Fibroblast of villous mesenchyme (primary cell): ENCODE results near the gene BARX1. TPM values are rescaled to one million over a fixed set of nuclear protein-coding genes. Genes with fewer than 3 reads are reported as not detected.
"Not testable (repeated sequence)": the region's sequence is repeated elsewhere in the genome, so short reads cannot be mapped to it uniquely, and the experiment has no call there.

Experiments
- DNase-seq: peaks from one replicate; pipeline ENCODE4 v3.0.0-alpha.2; 2010; ENCODE audit warnings: low read depth
- H3K4me3 ChIP-seq: 2 replicates; pipeline ENCODE4 v1.5.1; 2011; ENCODE audit warnings: low read depth, mild to moderate bottlenecking, low read length
- total RNA-seq: library from RNA; depleted of rRNA; stranded (reverse); fragments of >200 nt; gene quantifications from 2 replicates; pipeline ENCODE4 v1.2.3, GENCODE V29; 2012
- TF ChIP-seq, protein P1 (sequence below): IDR thresholded peaks from 2 replicates; pipeline ENCODE4 v1.5.1; 2012; ENCODE audit warnings: low read depth, mild to moderate bottlenecking, low read length; ENCODE audit not compliant: insufficient read depth

Gene BARX1
- total RNA-seq, 1 donor: not detected

DNA sequence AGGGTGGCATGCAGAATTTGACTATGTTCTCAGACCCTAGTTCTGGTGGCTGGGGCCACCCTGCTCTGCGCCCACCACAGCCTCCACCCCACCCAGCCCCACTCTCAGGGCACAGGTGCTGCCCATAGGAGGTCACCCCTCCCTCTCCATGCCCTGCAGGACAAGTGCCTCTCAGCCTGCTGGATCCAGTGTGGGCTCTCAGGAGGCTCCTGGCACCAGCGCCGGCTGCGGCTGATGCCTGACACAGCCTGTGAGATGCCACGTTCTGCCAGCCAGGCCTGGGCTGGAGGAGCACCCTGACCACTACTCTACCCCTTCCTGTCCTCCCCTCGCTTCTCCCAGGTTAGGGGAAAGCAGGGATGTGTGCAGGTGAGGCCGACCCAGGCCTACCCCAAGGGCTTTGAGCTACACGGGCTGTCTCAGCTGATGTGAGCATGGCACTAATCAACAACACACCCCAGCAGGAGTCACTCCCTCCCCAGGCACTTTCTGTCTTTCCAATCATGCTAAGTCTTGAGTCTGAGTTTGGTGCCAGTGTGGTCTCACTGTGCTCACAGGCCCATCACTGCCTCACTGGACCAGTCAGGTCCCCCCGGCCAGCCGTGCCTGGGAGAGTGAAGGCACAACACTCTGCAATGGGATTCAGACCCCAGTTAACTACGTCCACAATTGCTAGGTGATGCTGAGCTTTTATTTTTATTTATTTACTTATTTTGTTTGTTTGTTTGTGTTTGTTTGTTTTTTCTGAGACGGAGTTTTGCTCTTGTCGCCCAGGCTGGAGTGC lies 12.1 kb upstream of the BARX1 start:
- H3K4me3 ChIP-seq: no peak overlapping the region
- no peak for DNase-seq
- TF ChIP-seq, protein P1, sequence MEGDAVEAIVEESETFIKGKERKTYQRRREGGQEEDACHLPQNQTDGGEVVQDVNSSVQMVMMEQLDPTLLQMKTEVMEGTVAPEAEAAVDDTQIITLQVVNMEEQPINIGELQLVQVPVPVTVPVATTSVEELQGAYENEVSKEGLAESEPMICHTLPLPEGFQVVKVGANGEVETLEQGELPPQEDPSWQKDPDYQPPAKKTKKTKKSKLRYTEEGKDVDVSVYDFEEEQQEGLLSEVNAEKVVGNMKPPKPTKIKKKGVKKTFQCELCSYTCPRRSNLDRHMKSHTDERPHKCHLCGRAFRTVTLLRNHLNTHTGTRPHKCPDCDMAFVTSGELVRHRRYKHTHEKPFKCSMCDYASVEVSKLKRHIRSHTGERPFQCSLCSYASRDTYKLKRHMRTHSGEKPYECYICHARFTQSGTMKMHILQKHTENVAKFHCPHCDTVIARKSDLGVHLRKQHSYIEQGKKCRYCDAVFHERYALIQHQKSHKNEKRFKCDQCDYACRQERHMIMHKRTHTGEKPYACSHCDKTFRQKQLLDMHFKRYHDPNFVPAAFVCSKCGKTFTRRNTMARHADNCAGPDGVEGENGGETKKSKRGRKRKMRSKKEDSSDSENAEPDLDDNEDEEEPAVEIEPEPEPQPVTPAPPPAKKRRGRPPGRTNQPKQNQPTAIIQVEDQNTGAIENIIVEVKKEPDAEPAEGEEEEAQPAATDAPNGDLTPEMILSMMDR: no peak

DNA sequence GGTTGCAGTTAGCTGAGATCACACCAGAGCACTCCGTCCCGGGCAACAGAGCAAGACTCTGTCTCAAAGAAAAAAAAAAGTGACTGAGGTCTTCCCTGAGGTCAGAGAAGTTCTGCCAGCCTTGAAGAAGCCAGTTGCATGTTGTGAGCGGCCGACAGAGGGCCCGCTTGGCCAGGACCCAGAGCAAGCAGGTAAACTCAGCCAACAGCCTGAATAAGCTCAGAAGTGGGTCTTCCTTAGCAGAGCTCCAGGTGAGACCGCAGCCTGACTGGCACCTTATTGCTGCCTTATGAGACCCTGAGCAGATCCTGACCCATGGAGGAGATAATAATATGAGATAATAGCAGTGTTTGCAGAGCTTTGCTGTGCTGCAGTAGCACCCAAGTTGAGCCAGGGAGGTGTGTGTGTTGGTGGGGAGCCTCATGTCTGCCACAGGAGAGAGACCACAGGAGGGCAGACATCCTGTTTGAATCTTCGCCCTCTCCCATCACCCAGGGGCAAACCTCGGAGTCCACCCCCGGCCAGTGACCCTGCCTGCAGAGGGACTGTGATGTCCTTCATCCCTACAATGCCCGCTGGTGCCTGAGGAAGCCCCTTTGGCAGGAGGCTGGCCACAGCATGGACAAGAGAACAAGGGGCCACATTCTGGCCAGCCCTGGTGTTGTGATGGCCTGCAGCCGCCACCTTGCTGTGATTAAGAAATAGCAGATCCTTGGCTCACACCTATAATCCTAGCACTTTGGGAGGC lies 10.8 kb upstream of the BARX1 start:
- TF ChIP-seq, protein P1: no peak
- H3K4me3 ChIP-seq: no peak overlapping the region
- DNase-seq: no peak

DNA sequence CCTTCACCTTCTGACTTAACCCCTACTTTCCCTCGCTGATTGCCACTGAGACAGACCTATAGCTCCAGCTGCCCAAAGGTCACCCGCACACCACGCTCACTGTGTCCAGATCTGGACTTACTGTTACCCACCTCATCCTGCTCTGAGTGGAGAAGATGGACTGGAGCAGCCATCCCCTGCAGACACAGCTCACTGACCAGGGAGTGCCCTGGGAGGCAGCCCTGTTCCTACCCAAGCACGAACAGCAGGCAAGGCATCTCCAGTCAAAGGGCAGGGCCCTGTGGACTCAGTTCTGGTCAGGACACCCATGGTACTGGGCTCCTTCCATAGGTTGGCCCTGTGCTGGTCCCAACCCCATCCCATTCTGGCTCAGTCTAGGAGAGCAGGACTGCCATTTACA lies 9.5 kb upstream of the BARX1 start:
- TF ChIP-seq, protein P1: no peak
- no peak overlapping the region for H3K4me3 ChIP-seq
- DNase-seq: no peak

DNA sequence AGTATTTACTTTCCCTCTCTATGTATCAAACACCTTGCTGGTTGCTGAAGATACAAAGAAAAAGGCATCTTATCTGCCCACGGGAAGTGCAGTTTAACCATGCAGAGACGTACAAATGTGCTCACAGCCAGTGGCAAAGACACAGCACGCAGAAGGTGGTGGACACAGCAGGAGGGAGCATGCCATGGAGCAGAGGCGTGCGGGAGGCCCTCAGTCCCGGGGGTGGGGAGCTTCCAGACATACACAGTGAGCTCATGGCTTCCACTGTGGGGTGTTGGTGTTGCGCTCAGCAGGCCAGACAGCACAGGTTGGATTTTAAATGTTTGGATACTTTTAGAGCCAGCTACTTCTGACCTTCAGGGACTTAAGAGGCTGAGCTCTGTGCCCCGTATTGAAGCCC lies 8.8 kb upstream of the BARX1 start:
- TF ChIP-seq, protein P1: no peak
- no peak overlapping the region for H3K4me3 ChIP-seq
- DNase-seq: no peak

DNA sequence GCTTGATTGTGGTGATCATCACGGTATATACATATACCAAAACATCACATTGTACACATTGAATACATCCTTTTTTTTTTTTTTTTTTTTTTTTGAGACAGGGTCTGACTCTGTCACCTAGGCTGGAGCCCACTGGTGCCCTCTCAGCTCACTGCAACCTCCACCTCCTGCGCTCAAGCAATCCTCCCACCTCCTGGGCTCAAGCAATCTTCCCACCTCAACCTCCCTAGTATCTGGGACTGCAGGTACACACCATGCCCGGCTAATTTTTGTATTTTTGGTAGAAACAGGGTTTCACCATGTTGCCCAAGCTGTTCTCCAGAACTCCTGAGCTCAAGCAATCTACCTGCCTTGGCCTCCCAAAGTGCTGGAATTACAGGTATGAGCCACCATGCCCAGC lies 8.3 kb upstream of the BARX1 start:
- not testable (repeated sequence) for H3K4me3 ChIP-seq, DNase-seq

DNA sequence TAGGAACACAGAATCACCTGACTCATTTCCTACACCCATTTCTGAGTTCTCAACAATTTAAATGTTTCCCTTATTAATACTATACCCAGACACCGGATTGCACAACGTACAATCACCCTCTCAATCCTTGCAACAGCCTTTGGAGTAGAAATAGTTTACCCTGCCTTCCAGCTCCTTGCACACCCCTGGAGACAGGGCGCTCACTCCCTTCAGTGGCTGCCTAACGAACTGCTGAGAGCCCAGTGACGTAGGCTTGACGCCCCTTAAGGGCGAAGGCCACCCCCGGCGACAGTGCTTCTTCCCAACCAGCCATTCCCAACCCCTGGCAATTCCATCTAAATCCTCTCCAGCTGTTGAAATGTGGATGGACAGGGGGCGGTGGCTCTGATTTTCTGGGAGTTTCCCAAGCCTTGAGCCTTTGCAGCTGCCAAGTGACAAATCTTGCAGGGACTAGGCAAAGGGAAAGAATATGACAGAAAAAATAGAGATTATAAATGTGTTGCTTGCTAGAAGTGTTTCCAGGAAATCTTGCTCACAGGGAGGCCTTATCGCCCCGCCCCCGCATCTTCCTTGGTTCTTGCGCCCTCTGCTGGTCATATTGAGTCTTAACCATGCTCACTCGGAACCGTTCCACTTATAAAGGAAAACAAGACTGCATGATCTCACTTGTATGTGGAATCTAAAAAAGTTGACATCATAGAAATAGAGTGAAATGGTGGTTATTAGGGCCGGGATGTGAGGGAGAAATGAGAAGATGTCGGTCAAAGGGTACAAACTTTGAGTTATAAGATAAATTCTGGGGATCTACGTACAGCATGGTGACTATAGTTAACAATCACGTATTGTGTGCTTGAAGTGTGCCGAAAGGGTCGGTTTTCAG lies 7.6 kb upstream of the BARX1 start:
- no peak overlapping the region for H3K4me3 ChIP-seq
- TF ChIP-seq, protein P1: peak; percentile 82
- peak; percentile 84 for DNase-seq

DNA sequence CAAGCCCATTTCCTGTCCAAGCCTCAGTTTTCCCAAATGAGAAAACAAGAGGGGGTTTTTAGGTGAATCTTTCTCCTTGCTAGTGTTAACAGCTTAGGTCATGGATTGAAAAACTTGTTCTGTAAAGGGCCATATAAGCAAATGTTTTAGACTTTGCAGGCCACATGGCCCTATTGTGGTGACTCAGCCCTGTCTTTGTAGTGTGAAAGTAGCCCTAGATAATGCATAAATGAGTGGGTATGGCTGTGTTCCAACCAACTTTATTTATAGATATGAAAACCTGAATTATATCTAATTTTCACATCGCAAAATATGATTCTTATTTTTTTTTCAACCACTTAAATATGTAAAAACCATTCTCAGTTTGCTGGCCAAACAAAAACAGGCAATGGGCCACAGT lies 6.9 kb upstream of the BARX1 start:
- H3K4me3 ChIP-seq: no peak overlapping the region
- DNase-seq: no peak
- TF ChIP-seq, protein P1: no peak
